ENCODE measurements around the gene C1orf50. TPM values are rescaled to one million over a fixed set of nuclear protein-coding genes. Genes with fewer than 3 reads are reported as not detected.

Gene C1orf50
- 5.1 to 6.3 TPM (median 5.3 TPM) in 3 replicates for total RNA-seq (2021)
- percentile 82 among the genes with signal in this experiment for Bru-seq, nascent RNA
- long read RNA-seq, experiment 1, full-length matches to known transcripts, result 17 of 22 reads
- long read RNA-seq, experiment 1, partial matches to known transcripts, result 1 of 22 reads
- long read RNA-seq, experiment 1, other reads (novel, unspliced or antisense), result 4 of 22 reads
- long read RNA-seq, experiment 2, full-length matches to known transcripts, result 16 of 26 reads
- long read RNA-seq, experiment 2, partial matches to known transcripts, result 4 of 26 reads
- long read RNA-seq, experiment 2, other reads (novel, unspliced or antisense), result 6 of 26 reads
- long read RNA-seq, experiment 3, full-length matches to known transcripts, result 16 of 24 reads
- long read RNA-seq, experiment 3, partial matches to known transcripts, result 2 of 24 reads
- long read RNA-seq, experiment 3, other reads (novel, unspliced or antisense), result 6 of 24 reads

DNA sequence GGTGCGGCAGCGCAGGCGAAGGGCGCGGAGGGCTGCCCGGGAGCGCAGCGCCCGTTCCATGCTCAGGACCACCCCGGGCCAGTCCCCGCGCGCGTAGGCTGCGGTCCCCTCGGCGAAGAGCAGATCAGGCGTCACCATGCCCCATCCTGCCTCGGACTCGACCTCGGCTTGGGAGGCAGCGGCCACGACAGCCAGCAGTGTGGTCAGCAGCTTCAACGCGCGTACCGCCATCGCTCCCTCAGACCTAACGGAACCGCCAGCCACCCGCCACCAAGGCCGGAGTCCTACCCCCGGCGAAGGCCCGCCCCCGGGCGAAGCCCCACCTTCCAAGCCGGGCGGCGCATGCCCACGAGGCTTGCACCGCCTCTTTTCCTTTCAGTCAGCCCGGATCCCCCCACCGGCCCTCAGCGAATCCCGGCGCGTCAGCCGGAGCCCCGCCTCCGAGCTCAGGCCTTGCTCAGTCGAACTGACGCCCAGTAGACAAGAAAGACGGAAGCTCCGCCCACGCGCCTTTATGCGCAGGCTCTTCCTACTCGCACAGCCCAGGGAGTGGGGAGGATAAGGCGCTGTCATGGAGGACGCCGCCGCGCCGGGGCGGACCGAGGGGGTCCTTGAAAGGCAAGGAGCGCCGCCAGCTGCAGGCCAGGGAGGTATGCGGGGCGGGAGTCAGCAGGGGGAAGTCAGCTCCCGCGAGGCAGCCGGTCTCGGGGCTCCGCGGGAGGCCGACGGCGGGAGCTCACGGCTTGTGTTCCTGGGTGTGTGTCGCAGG, at the start of gene C1orf50, which contains the start of gene P3H1:
C1orf50 (plus strand) TSS at position 509 of the 769 bp plus-strand sequence; CDS start at position 572, 63 bp downstream.
P3H1 (minus strand) TSS at position 288 of the 769 bp plus-strand sequence; CDS start at position 231, 57 bp downstream.
- DNase-seq (ENCODE audit: low spot score), result peak; percentile 100
- peak within 1 kb of the TSS; percentile 86 for H3K27ac Mint-ChIP-seq
- ChIA-PET CTCF (interaction anchor here (0.6 to 3.7 kb wide), 29 partner anchors 8 to 623 kb away, joined by 3 to 42 read pairs (median 5); partner anchors contain the start of genes CLDN19, ERMAP, PPIH and ZNF691), POLR2A (interaction anchor here (0.6 to 2.9 kb wide), 15 partner anchors 9 to 292 kb away, joined by 3 to 11 read pairs (median 4); partner anchors contain the start of genes CLDN19, ERMAP, SVBP and YBX1)
- H3K4me1 Mint-ChIP-seq, result peaks cover 12% of the 10 kb centered on the region
- ATAC-seq, result peak; percentile 91
- peaks cover 12% of the 10 kb centered on the region for H3K36me3 Mint-ChIP-seq
- no peak within 1 kb of the TSS; the same call in 1 of the 2 replicates for H3K4me3 Mint-ChIP-seq
- H3K27me3 Mint-ChIP-seq (ENCODE audit: low read depth), result no peaks in the 10 kb centered on the region
- H3K9me3 Mint-ChIP-seq, result no peaks in the 10 kb centered on the region
- TF ChIP-seq FOXP1 (CRISPR knock-in tag; IDR thresholded peaks at IDR 0.05; ENCODE audit: borderline replicate concordance), result peak; percentile 82
- TF ChIP-seq TEAD1 (CRISPR knock-in tag; IDR thresholded peaks at IDR 0.05), result no peak; the same call in 1 of the 2 replicates
- peak; percentile 10; the same call in 1 of the 2 replicates for TF ChIP-seq NFE2L1 (CRISPR knock-in tag; IDR thresholded peaks at IDR 0.05)
- TF ChIP-seq ZNF232 (CRISPR knock-in tag; IDR thresholded peaks at IDR 0.05), result peak; percentile 50; the same call in 1 of the 2 replicates
- TF ChIP-seq CTCF (IDR thresholded peaks at IDR 0.05), result no peak
- no peak for TF ChIP-seq ZNF423 (CRISPR knock-in tag; IDR thresholded peaks at IDR 0.05)
- TF ChIP-seq ZBTB43 (CRISPR knock-in tag; IDR thresholded peaks at IDR 0.05), result no peak
- no peak for TF ChIP-seq ELF4 (CRISPR knock-in tag; IDR thresholded peaks at IDR 0.05; ENCODE audit: low read depth)
- TF ChIP-seq CBFB (CRISPR knock-in tag; IDR thresholded peaks at IDR 0.05; ENCODE audit: low read depth), result no peak
- no peak for TF ChIP-seq CREB1 (CRISPR knock-in tag; IDR thresholded peaks at IDR 0.05)
- TF ChIP-seq MAX (CRISPR knock-in tag; IDR thresholded peaks at IDR 0.05), result peak; percentile 59; the same call in 1 of the 2 replicates
- no peak for TF ChIP-seq EMX1 (CRISPR knock-in tag; IDR thresholded peaks at IDR 0.05)
- 0 out of 2 replicates have a peak, but pooled peaks have one; percentile 35 for TF ChIP-seq ZNF219 (CRISPR knock-in tag; IDR thresholded peaks at IDR 0.05; ENCODE audit: borderline replicate concordance)
- TF ChIP-seq NR1H2 (CRISPR knock-in tag; IDR thresholded peaks at IDR 0.05), result no peak
- TF ChIP-seq, protein P1, sequence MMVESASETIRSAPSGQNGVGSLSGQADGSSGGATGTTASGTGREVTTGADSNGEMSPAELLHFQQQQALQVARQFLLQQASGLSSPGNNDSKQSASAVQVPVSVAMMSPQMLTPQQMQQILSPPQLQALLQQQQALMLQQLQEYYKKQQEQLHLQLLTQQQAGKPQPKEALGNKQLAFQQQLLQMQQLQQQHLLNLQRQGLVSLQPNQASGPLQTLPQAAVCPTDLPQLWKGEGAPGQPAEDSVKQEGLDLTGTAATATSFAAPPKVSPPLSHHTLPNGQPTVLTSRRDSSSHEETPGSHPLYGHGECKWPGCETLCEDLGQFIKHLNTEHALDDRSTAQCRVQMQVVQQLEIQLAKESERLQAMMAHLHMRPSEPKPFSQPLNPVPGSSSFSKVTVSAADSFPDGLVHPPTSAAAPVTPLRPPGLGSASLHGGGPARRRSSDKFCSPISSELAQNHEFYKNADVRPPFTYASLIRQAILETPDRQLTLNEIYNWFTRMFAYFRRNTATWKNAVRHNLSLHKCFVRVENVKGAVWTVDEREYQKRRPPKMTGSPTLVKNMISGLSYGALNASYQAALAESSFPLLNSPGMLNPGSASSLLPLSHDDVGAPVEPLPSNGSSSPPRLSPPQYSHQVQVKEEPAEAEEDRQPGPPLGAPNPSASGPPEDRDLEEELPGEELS (CRISPR knock-in tag; IDR thresholded peaks at IDR 0.05), result peak; percentile 69; the same call in 1 of the 2 replicates
- TF ChIP-seq PRRX2 (CRISPR knock-in tag; IDR thresholded peaks at IDR 0.05), result no peak
- TF ChIP-seq HMGA2 (CRISPR knock-in tag; IDR thresholded peaks at IDR 0.05), result no peak
- TF ChIP-seq ZNF416 (CRISPR knock-in tag; IDR thresholded peaks at IDR 0.05), result no peak
- TF ChIP-seq ZNF121 (CRISPR knock-in tag; IDR thresholded peaks at IDR 0.05), result peak; percentile 10; the same call in 1 of the 2 replicates
- 0 out of 2 replicates have a peak, but pooled peaks have one; percentile 26 for TF ChIP-seq ARID4B (CRISPR knock-in tag; IDR thresholded peaks at IDR 0.05; ENCODE audit: borderline replicate concordance)
- TF ChIP-seq E2F1 (CRISPR knock-in tag; IDR thresholded peaks at IDR 0.05), result no peak
- TF ChIP-seq, protein P2, sequence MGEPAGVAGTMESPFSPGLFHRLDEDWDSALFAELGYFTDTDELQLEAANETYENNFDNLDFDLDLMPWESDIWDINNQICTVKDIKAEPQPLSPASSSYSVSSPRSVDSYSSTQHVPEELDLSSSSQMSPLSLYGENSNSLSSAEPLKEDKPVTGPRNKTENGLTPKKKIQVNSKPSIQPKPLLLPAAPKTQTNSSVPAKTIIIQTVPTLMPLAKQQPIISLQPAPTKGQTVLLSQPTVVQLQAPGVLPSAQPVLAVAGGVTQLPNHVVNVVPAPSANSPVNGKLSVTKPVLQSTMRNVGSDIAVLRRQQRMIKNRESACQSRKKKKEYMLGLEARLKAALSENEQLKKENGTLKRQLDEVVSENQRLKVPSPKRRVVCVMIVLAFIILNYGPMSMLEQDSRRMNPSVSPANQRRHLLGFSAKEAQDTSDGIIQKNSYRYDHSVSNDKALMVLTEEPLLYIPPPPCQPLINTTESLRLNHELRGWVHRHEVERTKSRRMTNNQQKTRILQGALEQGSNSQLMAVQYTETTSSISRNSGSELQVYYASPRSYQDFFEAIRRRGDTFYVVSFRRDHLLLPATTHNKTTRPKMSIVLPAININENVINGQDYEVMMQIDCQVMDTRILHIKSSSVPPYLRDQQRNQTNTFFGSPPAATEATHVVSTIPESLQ (CRISPR knock-in tag; IDR thresholded peaks at IDR 0.05), result no peak
- TF ChIP-seq RORB (CRISPR knock-in tag; IDR thresholded peaks at IDR 0.05), result no peak
